PC-9 (cell line): Measurements from ENCODE around the gene SGSM1. TPM values are rescaled to one million over a fixed set of nuclear protein-coding genes. Genes with fewer than 3 reads are reported as not detected.

ENCODE experiments used
- BruUV-seq: library from RNA; stranded (reverse); fragments of 400-500 nt; replicated peaks from 2 replicates; lab custom pipeline; 2021; lab: Mats Ljungman, UMichigan
- CTCF ChIA-PET: fragments of 300-600 bp; sonication (Branson Sonifier 250); formaldehyde crosslinking; loops from one replicate; lab custom pipeline; 2022; ENCODE audit warnings: antibody characterized with exemption; lab: Charles Lee
- POLR2A ChIA-PET: fragments of 300-600 bp; sonication (Branson Sonifier 250); formaldehyde crosslinking; loops from one replicate; lab custom pipeline; 2022; ENCODE audit warnings: antibody characterized with exemption; ENCODE audit not compliant: unreplicated experiment; lab: Charles Lee
- DNase-seq, 2 experiments: peaks; one replicate each; pipeline versions ENCODE4 v3.0.0 to v3.0.0-alpha.2; 2015 to 2022; ENCODE audit warnings: mixed read lengths in 1 of 2
- H2AFZ ChIP-seq: fragments of 200-600 bp; sonication (generic); 2 replicates; pipeline ENCODE4 v1.8.1; 2017; ENCODE audit warnings: antibody characterized with exemption
- H3F3A ChIP-seq: fragments of 200-600 bp; sonication (generic); 2 replicates; pipeline ENCODE4 v1.8.1; 2017; ENCODE audit warnings: antibody characterized with exemption, mild to moderate bottlenecking, low read depth; ENCODE audit not compliant: insufficient read depth
- H3K27ac ChIP-seq: fragments of 200-600 bp; sonication (generic); 2 replicates; pipeline ENCODE4 v1.6.1; 2016; ENCODE audit warnings: mixed run types
- H3K27me3 ChIP-seq: fragments of 200-600 bp; sonication (generic); 2 replicates; pipeline ENCODE4 v1.6.1; 2016; ENCODE audit warnings: low read depth, mixed run types; ENCODE audit not compliant: insufficient read depth
- H3K36me3 ChIP-seq: fragments of 200-600 bp; sonication (generic); 2 replicates; pipeline ENCODE4 v1.6.1; 2016; ENCODE audit warnings: low read depth, mixed run types
- H3K4me1 ChIP-seq: fragments of 200-600 bp; sonication (generic); replicated peaks from 2 replicates; pipeline ENCODE4 v1.6.1; 2016; ENCODE audit warnings: mixed run types; ENCODE audit not compliant: insufficient read depth
- H3K4me2 ChIP-seq: fragments of 200-600 bp; sonication (generic); 2 replicates; pipeline ENCODE4 v1.6.1; 2017; ENCODE audit warnings: mixed run types
- H3K4me3 ChIP-seq: fragments of 200-600 bp; sonication (generic); 2 replicates; pipeline ENCODE4 v1.6.1; 2016; ENCODE audit warnings: mixed run types
- H3K79me2 ChIP-seq: fragments of 200-600 bp; sonication (generic); 2 replicates; pipeline ENCODE4 v1.6.1; 2017; ENCODE audit warnings: low read depth, mixed run types
- H3K9me2 ChIP-seq: fragments of 200-600 bp; sonication (generic); 2 replicates; pipeline ENCODE4 v1.8.1; 2017; ENCODE audit warnings: mild to moderate bottlenecking; ENCODE audit not compliant: insufficient read depth
- H3K9me3 ChIP-seq: fragments of 200-600 bp; sonication (generic); 2 replicates; pipeline ENCODE4 v1.8.1; 2016; ENCODE audit warnings: low read depth; ENCODE audit not compliant: insufficient read depth
- H4K20me1 ChIP-seq: fragments of 200-600 bp; sonication (generic); 2 replicates; pipeline ENCODE4 v1.8.1; 2017; ENCODE audit not compliant: insufficient read depth
- CTCF ChIP-seq: fragments of 200-600 bp; sonication (generic); conservative IDR thresholded peaks from 2 replicates; pipeline ENCODE4 v1.6.1; 2017; ENCODE audit warnings: mixed run types, antibody characterized with exemption, mild to moderate bottlenecking, moderate library complexity
- EZH2 ChIP-seq: fragments of 200-600 bp; sonication (generic); IDR thresholded peaks from 2 replicates; pipeline ENCODE4 v1.8.0; 2017; ENCODE audit warnings: antibody characterized with exemption, low read depth
- intact Hi-C: fragments of 100-400 bp; cut with micrococcal nuclease; formaldehyde crosslinking; loops from one replicate; pipeline ENCODE4 v1.10.0; 2022; ENCODE audit not compliant: unreplicated experiment
- total RNA-seq: library from RNA; stranded (reverse); gene quantifications from 2 replicates; pipeline ENCODE4 v1.2.3, GENCODE V29; 2021

The SGSM1 gene
- total RNA-seq, 1 experiment from 2014 or later = 0.48 TPM

GRCh38 chr22:24763872-24764485 is 42.0 kb upstream of the SGSM1 start:
- Histone ChIP-seq H3K27ac (no peak overlapping the region), H3K36me3 (no peaks in the 10 kb centered on the region), H3K9me3 (no peaks in the 10 kb centered on the region), H2AFZ (no peak overlapping the region), H3F3A (no peaks in the 10 kb centered on the region), H3K27me3 (peaks cover 22% of the 10 kb centered on the region), H3K4me1 (no peaks in the 10 kb centered on the region), H3K9me2 (no peaks in the 10 kb centered on the region), H3K79me2 (no peaks in the 10 kb centered on the region), H3K4me2 (no peak overlapping the region), H4K20me1 (no peaks in the 10 kb centered on the region), H3K4me3 (no peak overlapping the region)
- CTCF ChIA-PET = no interaction called here
- DNase-seq = no peak
- BruUV-seq = no TSS peak
- intact Hi-C loops = no loop called here
- POLR2A ChIA-PET = no interaction called here
- no peak for TF ChIP-seq CTCF
- TF ChIP-seq EZH2 = no peak

- Histone ChIP-seq H3K4me1 (no peaks in the 10 kb centered on the region), H3F3A (no peaks in the 10 kb centered on the region; the same call in 1 of the 2 replicates), H3K36me3 (no peaks in the 10 kb centered on the region), H2AFZ (no peak overlapping the region), H3K27me3 (peaks cover 11% of the 10 kb centered on the region; the same call in 1 of the 2 replicates), H3K27ac (no peak overlapping the region), H3K9me3 (no peaks in the 10 kb centered on the region), H4K20me1 (no peaks in the 10 kb centered on the region), H3K4me2 (no peak overlapping the region), H3K4me3 (no peak overlapping the region), H3K79me2 (no peaks in the 10 kb centered on the region), H3K9me2 (no peaks in the 10 kb centered on the region)
- no peak for DNase-seq
- ChIA-PET POLR2A (no interaction called here), CTCF (no interaction called here)
- BruUV-seq = no TSS peak
- TF ChIP-seq CTCF = no peak
- no peak for TF ChIP-seq EZH2
- intact Hi-C loops = loop anchor here (5.0 kb wide), 1 partner anchor 72 kb away; no protein-coding TSS in a partner anchor
These were observed 40.8 kb upstream of the SGSM1 start for GRCh38 chr22:24765166-24765565.

GRCh38 chr22:24768537-24769374 is 37.3 kb upstream of the SGSM1 start:
- CTCF ChIA-PET = interaction anchor here (0.6 to 1.7 kb wide), 2 partner anchors 82 to 329 kb away, joined by 9 to 19 read pairs; no protein-coding TSS in a partner anchor
- no TSS peak for BruUV-seq
- intact Hi-C loops = loop anchor here (1.0 to 5.0 kb wide), 4 partner anchors 34 to 288 kb away; no protein-coding TSS in a partner anchor
- no peaks in the 10 kb centered on the region for H3K9me2 ChIP-seq
- TF ChIP-seq EZH2 (no peak), CTCF (peak; percentile 75)
- H3K4me3 ChIP-seq = no peak overlapping the region
- H3K79me2 ChIP-seq = no peaks in the 10 kb centered on the region
- POLR2A ChIA-PET = no interaction called here
- H3K27ac ChIP-seq = no peak overlapping the region
- no peak overlapping the region for H3K4me2 ChIP-seq
- H2AFZ ChIP-seq = no peak overlapping the region
- H3K27me3 ChIP-seq = 0 out of 2 replicates have a peak, but pooled peaks cover 4% of the 10 kb centered on the region
- no peaks in the 10 kb centered on the region for H4K20me1 ChIP-seq
- H3K36me3 ChIP-seq = no peaks in the 10 kb centered on the region
- no peaks in the 10 kb centered on the region for H3K4me1 ChIP-seq
- DNase-seq = peak; percentile 43 to 48
- H3K9me3 ChIP-seq = no peaks in the 10 kb centered on the region
- H3F3A ChIP-seq = no peaks in the 10 kb centered on the region; the same call in 1 of the 2 replicates
